NCI-H2196 treated with DMSO at 0.1 percent for 48 hours (cell line): ENCODE data around the gene KLHDC1.
"Not testable (repeated sequence)": the region's sequence is repeated elsewhere in the genome, so short reads cannot be mapped to it uniquely, and the experiment has no call there.

Experiments
- DNase-seq: peaks from one replicate; lab custom pipeline; 2025; ENCODE audit not compliant: unreplicated experiment; lab: John Stamatoyannopoulos, UW

Gene KLHDC1

DNA sequence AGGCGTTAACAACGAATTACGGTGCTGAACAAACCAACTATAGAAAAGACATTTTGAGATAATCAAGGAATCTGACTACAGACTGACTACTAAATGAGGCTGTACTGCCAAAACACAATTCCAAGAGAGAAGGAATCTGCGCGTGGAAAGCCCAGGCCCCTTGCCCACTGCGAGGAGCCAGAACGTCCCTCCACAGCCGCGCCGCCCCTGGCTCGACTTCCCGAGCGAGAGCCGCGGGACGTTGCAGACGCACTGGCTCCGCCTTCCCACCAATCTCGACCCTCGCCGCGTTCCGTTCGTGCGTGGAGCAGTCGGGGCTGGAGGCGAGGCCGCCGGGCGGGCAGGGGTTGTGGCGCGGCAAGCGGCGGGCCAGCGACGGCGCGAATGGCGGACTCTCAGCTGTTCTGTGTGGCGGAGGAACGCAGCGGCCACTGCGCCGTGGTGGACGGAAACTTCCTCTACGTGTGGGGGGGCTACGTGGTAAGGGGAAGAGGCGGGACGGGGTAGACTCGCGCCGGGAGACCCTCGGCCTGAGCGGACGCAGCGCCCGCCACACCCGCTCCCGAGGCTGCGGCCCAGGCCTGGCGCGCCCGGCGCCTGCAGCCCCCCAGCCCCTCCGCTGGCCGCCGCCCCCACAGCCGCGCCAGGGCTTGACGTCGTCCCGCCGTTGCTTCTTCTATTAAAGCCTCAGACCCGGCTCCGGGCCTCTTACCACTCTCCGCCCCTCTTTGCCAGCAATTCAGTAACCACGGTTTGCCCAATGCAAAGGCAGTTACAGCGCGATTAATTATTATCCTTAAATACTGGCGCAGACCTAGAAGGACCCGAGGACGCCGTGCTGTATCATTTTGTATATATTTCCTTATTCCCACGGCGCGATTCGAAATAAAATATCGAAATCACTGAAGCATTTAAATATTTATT is at the start of gene KLHDC1:
Gene KLHDC1, plus strand, starts transcription at position 310 of the 924 bp plus-strand sequence. Its CDS starts 75 bp downstream, at position 385.
- DNase-seq, result peak; percentile 28

DNA sequence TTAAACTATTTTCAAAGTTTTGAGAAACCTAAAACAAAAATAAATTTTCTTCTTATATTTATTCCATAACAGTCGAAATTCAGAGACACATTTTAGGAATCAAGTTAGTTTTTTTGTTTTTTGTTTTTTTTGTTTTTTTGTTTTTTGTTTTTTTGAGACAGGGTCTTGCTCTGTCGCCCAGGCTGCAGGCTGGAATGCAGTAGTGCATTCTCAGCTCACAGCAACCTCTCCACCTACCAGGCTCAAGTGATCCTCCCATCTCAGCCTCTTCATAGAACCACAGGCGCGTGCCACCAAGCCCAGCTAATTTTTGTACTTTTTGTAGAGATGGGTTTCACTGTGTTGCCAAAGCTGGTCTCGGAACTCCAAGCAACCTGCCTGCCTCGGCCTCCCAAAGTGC is 39.4 kb upstream of the KLHDC1 start:
- DNase-seq, result no peak

DNA sequence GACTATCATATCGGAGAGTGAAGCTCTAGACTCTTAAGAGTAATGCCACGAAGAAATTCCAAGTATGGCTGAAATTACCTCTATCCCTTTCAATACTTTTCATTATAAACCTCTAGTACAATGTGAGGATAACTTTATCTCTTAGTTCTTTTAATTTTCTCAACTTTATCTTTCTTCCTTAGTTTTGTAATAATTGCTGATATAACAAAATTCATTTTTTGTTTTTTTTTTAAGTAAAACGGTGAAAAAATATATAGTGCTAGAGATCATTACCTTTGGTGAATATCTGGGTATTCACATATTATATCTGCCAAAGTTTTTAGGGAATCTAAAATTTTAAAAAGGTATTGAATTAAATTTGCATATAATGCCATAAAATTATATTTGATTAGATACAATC is 38.4 kb upstream of the KLHDC1 start:
- no peak for DNase-seq

DNA sequence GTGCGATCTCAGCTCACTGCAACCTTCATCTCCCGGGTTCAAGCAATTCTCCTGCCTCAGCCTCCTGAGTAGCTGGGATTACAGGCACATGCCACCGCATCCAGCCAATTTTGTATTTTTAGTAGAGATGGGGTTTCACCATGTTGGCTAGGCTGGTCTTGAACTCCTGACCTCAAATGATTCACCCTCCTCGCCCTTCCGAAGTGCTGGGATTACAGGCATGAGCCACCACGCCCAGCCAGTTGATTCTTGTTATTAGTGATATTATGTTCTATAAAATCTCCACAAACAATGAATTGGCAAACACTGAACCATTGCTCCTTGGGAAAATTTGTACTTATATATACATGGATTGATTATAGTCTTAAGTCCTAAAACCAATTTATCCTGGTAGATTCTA is 35.4 kb upstream of the KLHDC1 start:
- not testable (repeated sequence) for DNase-seq

- no peak for DNase-seq
Observed at GRCh38 chr14:49659526-49660455, 33.1 kb upstream of the KLHDC1 start.

DNA sequence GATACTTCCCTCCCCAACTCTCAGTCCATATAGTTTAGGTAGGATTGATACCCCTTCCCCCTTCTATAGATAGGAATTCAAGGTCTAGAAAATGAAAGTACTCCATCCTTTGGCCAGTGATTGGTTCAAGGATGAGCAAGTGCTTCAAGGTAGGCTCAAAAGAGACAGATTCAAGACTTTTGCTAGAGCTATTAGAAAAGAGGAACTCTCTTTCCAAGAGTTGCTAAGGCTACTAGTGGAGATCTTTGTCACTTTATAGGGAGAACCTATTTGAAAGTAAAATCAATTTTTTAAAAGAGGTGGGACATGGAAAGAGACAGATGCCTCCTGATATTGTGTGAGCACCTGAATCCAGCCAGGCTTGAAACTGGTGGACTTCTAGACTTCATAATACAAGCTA is 22.4 kb upstream of the KLHDC1 start:
- DNase-seq, result no peak

DNA sequence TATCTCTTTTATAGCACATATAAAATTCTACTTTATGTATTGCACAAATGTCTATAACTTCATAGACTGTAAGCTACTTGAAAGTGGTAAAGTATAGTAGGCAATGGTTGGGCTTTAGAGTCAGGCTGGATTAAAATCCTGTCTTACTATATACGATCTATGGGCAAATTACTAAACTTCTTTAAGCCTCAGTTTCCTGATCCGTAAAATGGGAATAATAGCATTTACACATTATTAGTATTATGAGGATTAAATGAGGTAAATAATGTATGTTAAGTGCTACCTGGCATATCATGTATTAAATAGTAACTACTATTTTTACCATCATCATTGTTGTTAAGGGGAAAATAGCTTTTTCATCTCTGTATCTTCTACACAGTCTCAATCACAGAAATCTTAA is 19.3 kb upstream of the KLHDC1 start:
- DNase-seq, result no peak

DNA sequence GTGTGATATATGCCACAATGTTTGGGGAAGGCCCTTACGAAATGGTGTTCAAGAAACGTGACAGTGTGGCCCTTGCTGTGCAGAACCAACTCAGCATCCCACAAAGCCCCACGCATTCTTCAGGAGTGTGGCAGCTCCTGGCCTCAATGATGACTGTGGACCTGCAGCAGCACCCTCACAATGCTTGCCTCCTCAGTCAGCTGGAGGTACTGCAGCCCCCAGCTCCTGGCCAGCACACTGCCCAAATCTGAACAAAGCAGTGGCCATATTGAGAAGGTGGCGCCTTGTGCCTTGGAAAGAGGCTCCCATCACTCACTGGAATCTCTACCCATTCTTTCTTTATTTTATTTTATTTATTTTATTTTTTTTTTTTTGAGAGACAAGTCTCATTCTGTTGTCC is 15.3 kb upstream of the KLHDC1 start:
- DNase-seq, result no peak

- no peak for DNase-seq
Observed at GRCh38 chr14:49679271-49679670, 13.6 kb upstream of the KLHDC1 start.

GRCh38 chr14:49686425-49686824 is 6.5 kb upstream of the KLHDC1 start:
- no peak for DNase-seq

DNA sequence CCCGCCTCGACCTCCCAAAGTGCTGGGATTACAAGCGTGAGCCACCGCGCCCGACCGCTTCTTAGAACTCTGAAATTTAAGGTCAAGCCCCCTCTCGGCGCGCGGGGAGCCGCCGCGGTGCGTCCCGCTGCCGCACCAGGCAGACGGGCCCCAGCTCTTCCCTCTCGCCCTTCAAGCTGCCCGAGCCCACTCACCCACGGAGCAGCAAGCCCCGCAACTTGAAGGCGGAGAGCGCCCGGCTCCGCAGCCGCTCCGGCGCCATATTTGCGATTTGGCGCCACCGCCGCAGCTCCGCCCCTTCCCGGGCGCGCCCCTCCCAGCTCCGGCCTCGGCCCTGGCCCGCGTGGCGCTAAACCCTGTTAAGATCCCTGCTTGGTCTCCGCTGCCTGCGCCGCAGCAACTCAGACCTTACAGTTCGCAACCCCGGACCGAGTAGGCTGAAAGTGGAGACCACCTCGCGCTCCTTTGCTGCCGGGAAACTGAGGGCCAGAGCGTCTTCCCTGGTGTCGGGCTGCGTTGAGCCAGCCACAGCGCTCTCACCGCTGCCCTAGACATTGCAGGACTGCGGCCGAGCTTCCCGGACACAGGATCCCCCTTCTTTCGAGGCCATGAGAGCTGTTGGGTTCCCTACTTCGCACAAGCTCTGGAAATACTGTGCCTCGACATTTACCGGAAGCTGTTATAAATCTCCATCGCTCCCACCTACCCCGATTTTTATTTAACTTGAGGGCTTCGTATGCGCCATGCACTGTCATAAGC is 4.8 kb upstream of the KLHDC1 start, which contains the start of gene POLE2:
Gene POLE2, minus strand, starts transcription at position 273 of the 759 bp plus-strand sequence. Its CDS starts 11 bp downstream, at position 262.
- DNase-seq, result peak; percentile 61

DNA sequence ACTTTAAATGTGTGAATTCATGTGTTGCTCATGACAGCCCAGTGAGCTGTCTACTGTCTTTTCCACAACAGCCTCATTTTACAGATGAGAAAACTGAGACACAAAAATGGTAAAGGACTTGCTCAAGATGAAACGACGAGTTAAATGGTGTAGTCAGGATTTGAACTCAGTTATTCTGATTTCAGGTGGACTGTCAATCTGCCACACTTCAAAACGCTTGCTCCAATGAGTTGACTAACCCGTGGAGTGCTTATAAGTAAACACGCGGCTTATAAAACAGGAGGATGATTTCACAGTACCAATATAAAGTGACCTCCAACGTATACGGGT is 4.3 kb upstream of the KLHDC1 start:
- no peak for DNase-seq

DNA sequence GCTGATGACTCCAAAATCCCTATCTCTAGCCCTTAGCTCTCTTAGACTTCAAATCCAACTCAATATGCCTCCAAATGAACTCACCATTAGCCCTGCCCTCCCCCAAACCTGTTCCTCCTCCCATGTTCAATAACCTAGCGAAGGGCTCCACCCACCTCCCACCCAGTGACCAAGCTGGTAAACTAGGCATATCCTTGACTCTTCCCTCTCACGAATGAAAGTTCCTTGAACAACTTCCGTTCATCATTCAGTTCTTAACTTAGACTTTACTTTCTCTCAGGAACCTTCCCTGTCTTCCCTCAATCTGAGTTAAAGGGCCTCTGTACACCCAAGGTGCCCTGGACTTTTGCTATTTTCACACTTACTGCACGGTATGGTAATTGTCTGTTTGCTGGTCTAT is 1.9 kb upstream of the KLHDC1 start:
- DNase-seq, result no peak

DNA sequence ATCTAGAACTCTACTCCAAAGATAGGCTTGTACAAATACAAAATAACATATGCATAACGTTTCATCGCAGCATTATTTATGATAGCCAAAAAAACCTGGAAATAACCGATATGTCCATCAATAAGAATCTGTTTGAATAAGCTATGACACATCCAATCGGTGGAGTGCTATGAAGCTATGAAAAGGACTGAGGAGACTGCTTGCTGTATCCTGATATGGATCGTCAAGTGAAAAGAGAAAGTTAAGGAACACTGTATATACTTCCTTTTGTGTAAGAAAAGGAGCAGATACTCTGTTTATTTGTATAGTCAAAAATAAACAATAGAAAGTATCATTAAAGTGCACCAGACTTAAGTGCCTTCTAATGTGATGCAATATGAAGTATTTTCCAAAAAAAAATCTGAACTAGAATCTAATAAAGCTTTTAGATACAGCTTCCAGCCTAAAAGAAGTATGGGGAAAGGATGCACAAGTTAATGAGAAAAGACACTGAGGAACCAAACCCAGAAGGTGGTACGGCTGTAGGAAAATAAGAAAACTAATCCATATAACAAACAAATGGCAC is 645 bp upstream of the KLHDC1 start:
- no peak for DNase-seq

- not testable (repeated sequence) for DNase-seq
Observed at GRCh38 chr14:49693735-49694124, 810 bp downstream of the KLHDC1 start.

DNA sequence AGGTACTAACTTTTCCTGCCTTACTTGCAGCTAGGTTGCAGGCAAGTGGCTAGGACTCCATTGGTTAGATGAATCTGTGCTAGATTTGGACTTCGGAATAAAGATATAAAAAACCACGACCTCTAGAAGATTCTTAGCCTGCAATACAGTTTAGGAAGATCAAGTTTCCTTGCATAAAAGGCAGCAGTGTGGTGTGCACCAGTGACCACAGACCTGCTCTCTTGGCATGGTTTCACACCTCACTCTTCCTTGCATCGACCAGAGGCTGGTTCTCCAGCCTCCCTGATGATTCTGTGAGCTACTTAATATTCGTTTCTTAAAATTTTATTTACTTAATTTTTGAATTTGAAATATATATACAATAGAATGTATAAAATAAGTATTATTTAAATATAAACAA is 9.8 kb downstream of the KLHDC1 start:
- DNase-seq, result no peak

DNA sequence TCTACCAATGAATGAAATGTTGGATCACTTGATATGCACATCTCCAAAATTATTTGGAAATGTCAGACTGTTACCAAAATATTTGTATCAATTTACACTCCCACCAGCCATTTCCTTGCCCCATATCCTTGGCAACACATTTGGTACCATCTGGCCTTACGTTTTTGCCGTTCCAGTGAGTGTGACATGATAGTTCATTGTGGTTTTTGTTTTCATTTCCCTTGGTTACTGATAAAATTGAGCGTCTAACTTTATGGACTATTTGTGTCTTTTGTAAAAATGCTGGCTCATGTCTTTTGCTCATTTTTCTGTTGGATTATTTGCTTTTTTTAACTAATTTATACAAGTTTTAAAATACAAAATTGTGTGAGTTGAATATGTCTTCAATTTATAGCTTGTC is 11.0 kb downstream of the KLHDC1 start:
- DNase-seq, result no peak

DNA sequence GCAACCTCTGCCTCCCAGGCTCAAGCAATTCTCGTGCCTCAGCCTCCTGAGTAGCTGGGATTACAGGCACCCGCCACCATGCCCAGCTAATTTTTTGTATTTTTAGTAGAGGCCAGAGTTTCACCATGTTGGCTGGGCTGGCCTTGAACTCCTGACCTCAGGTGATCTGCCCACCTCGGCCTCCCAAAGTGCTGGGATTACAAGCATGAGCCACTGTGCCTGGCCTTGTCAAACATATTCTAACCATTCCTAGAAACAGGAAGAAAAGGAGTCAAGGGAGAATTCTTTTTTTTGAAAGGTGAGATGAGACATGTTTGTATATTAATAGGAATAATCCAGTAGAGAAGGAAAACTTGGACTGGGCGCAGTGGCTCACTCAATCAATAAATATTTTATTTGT is 11.6 kb downstream of the KLHDC1 start:
- DNase-seq, result not testable (repeated sequence)

DNA sequence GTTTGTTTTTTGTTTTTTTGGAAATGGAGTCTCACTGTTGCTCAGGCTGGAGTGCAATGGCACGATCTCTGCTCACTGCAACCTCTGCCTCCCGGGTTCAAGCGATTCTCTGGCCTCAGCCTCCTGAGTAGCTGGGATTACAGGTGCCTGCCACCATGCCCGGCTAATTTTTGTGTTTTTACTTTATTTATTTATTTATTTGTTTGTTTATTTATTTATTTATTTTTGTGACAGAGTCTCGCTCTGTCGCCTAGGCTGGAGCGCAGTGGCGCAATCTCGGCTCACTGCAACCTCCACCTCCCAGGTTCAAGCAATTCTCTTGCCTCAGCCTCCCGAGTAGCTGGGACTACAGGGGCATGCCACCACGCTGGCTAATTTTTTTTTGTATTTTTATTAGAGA is 18.1 kb downstream of the KLHDC1 start:
- not testable (repeated sequence) for DNase-seq

GRCh38 chr14:49720744-49721143 is 27.8 kb downstream of the KLHDC1 start:
- no peak for DNase-seq
